Thyroid gland (tissue), 4 donors: ENCODE measurements around the gene SORCS2.

Experiments
- CTCF ChIP-seq, 6 experiments: fragments of 200-600 bp in 3 of 6; fragments of 450-650 bp in 3 of 6; sonication (generic) in 3 of 6; IDR thresholded peaks; one replicate each; pipeline ENCODE4 v1.5.1; 2016 to 2019; ENCODE audit warnings: antibody characterized with exemption in 6 of 6, mild to moderate bottlenecking in 2 of 6, inconsistent platforms in 1 of 6, moderate library complexity in 1 of 6
- POLR2A ChIP-seq, 2 donors: fragments of 450-650 bp; IDR thresholded peaks; one replicate each; pipeline ENCODE4 v1.6.1; 2017; ENCODE audit warnings: antibody characterized with exemption in 2 of 2, mild to moderate bottlenecking in 2 of 2, moderate library complexity in 1 of 2

DNA sequence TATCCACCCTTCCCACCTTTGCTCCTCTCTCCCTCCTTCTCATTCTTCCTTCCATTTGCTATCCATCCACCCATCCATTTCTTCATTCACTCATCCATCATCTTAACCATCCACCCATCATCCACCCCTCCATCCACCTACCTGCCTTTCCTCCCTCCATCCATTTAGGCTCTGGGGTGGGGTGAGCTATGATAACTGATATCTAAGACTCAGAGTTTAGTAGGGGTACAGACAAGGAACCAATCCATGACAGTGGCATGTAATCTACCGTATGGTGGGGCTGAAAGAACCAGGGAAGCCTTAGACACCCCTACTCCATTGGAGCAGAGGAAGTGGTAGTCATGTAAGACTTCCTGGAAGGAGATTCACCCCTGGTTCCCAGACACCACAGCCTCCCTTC is 219.2 kb downstream of the SORCS2 start:
- TF ChIP-seq POLR2A (IDR thresholded peaks at IDR 0.05) (no peak), CTCF (IDR thresholded peaks at IDR 0.05) (no peak)
